Memory B cell (primary cell): ENCODE measurements around the gene MYL4.
"Not testable (repeated sequence)": the region's sequence is repeated elsewhere in the genome, so short reads cannot be mapped to it uniquely, and the experiment has no call there.

ENCODE experiments used
- ATAC-seq: fragments of 150-1000 bp; cut with Tn5 transposase; 2 replicates; pipeline ENCODE4 v1.10.0; 2021; ENCODE audit warnings: low read depth, mild to moderate bottlenecking, moderate library complexity
- DNase-seq, 2 donors: peaks; one replicate each; pipeline ENCODE4 v3.0.0; 2022; ENCODE audit warnings: low spot score in 2 of 2
- H3K27ac Mint-ChIP-seq: one replicate; pipeline ENCODE4 v1.8.0; 2022; ENCODE audit warnings: mild to moderate bottlenecking, moderate library complexity, mixed read lengths
- H3K27me3 Mint-ChIP-seq: one replicate; pipeline ENCODE4 v1.8.0; 2022; ENCODE audit warnings: mixed read lengths
- H3K36me3 Mint-ChIP-seq: one replicate; pipeline ENCODE4 v1.8.0; 2022; ENCODE audit warnings: mild to moderate bottlenecking, mixed read lengths
- H3K4me1 Mint-ChIP-seq: one replicate; pipeline ENCODE4 v1.8.0; 2022; ENCODE audit warnings: mixed read lengths
- H3K4me3 Mint-ChIP-seq: one replicate; pipeline ENCODE4 v1.8.0; 2022; ENCODE audit warnings: mild to moderate bottlenecking, moderate library complexity, mixed read lengths
- H3K9me3 Mint-ChIP-seq: one replicate; pipeline ENCODE4 v1.8.0; 2022; ENCODE audit warnings: mixed read lengths

The MYL4 gene

DNA sequence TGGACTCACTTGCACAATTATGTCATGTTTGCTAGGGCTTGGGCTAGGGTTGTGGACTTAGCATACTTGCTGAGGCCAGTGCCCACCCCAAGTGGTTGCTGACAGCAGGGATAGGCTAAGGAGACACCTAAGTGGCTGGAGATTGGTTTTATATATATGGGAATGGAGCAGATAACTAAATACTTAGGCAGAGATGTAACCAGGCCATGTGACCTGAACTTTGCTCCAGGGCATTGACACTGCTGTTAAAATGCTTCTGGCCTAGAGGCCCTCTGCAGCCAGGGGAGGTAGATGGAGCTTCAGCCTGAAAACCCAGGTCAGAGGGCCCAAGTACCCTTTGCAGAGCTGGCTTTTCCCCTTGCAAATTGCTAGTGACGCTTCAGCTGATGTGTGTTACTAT lies 43.1 kb downstream of the MYL4 start:
- Mint-ChIP-seq H3K9me3 (no peaks in the 10 kb centered on the region), H3K4me1 (peaks cover 11% of the 10 kb centered on the region), H3K27ac (no peak overlapping the region), H3K27me3 (peaks cover 1% of the 10 kb centered on the region), H3K36me3 (no peaks in the 10 kb centered on the region), H3K4me3 (peak overlapping the region; percentile 35)
- DNase-seq = no peak
- no peak for ATAC-seq

DNA sequence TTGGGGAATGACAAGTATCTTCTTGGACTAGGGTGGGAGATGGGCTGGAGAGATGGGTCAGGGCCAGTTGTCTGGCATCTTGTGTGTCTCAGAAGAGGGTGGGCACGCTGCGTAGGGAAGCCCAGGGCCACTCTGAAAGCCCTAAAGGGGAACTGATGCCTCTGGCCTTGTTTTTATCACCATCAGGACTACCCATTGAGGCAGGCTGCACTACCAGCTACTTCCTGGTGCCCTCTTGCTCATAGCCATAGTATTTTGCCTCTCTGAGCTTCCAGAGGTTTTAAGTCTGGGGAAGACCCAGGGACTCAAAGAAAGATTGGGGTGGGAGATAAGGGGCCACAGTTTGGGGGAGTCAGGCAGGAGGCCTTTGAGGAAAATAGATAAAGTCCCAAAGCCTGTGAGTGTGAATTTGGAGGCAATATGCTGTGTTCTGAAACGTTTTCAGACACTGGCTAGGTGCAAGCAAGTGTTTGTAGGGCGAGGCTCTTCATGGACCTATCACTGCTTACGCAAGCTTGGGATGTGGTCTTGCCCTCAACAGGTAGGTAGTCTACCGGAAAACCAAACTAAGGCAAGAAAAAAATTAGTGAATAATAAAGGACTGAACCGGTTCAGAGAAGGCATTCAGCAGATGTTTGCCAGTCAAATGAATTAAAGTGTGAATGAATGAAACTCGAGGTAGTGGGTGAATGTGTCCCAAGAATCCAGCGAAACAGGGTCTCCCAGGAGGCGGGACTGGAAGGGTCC lies 43.8 kb downstream of the MYL4 start:
- no peak for DNase-seq
- Mint-ChIP-seq H3K9me3 (no peaks in the 10 kb centered on the region), H3K4me3 (peak overlapping the region; percentile 93), H3K4me1 (peaks cover 11% of the 10 kb centered on the region), H3K27ac (no peak overlapping the region), H3K36me3 (no peaks in the 10 kb centered on the region), H3K27me3 (peaks cover 1% of the 10 kb centered on the region)
- ATAC-seq = no peak

DNA sequence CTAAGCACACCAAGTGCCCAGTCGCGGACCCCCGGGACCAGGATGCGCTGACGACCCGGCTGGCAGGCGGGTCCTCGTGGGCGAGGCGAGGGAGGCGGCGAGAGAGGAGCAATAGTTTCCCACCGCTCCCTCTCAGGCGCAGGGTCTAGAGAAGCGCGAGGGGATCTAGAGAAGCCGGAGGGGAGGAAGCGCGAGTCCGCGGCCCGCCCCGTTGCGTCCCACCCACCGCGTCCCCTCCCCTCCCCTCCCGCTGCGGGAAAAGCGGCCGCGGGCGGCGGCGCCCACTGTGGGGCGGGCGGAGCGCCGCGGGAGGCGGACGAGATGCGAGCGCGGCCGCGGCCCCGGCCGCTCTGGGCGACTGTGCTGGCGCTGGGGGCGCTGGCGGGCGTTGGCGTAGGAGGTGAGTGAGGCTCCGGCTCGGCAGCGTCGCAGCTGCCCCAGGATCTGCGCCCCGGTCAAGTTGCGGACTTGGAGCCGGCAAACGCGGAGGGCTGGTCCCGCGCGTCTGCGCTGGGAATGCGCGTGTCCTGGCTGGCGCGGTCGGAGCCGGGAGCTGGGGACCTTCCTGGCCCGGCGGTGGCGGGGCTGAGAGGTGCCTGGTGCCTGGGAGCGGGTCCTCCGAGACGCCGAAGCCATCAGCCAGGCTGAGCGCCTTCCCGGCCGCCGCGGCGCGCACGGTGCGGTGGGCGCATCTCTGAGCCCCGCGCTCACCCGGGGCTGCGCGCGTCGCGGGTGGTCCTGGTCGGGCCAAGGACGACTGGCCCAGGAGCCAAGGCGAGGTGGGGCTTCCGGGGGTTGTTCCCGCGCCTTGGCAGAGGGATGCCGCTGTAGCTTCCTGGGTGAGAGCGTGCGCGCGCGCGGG lies 44.6 kb downstream of the MYL4 start, which contains the start of gene ITGB3:
Gene ITGB3, plus strand, starts transcription at position 287 of the 862 bp plus-strand sequence. Its CDS starts 35 bp downstream, at position 322.
- no peaks in the 10 kb centered on the region for H3K36me3 Mint-ChIP-seq
- H3K4me3 Mint-ChIP-seq = peak within 1 kb of the TSS; percentile 93
- H3K27me3 Mint-ChIP-seq = peaks cover 1% of the 10 kb centered on the region
- peak within 1 kb of the TSS; percentile 57 for H3K27ac Mint-ChIP-seq
- peak; percentile 98 for ATAC-seq
- H3K9me3 Mint-ChIP-seq = no peaks in the 10 kb centered on the region
- H3K4me1 Mint-ChIP-seq = peaks cover 11% of the 10 kb centered on the region
- DNase-seq = peak; percentile 73 to 79

DNA sequence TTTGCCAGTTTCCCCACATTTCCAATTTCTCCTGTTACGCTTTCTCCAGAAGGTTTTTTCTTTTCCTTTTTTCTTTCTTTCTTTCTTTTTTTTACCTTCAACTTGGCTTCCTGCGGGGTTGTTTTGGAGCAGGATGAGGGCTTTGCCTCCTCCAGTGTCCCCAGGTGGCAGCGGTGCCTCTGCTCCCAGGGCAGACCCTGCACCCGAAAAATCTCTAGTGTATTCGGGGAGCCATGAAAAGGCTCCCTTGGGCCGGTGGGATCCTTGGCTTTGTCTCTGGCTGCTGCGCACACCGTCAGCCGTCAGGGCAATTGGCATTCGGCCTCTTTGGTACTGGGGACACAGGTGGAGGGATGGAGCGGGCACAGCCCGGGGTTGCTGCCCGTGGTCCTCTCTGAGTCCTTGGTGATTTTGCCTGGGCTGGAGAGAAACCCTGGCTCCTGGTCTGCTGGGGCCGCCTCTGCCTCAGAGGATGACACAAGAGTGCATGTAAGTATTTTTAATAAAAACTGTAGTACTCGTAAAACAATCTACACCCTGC lies 45.3 kb downstream of the MYL4 start:
- ATAC-seq = no peak
- Mint-ChIP-seq H3K4me3 (peak overlapping the region; percentile 93), H3K27me3 (peaks cover 1% of the 10 kb centered on the region)

DNA sequence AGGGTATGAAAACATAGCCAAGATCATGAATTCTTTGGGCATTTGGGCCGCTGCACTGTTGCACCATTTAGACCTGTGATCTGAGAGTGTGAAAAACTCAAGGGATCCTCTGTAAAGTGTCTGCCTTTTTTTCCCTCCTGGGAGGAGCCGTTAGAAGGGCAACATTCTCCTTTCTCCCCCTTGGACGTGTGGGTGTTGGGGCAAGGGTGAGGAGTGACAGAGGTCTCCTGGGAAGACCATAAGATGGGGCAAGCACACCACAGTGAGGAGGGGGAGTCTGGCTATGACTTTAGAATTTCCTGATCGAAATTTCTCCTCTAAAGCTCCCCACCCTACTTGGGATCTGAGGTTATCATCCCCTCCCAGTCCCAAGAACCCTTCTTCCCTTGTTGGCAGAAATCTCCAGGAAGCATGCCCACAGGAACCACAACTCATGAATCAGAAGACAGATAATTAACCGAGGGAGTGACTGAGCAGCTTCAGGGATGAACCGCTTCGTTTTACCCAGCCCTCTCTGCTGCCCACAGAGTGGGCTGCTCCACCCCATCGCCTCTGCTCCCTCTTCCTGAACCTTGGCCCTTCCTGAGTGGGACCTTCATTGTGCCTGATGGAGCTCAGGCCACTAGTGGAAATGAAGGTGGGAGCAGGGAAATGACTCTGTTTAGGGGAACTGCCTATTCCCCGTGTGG lies 48.6 kb downstream of the MYL4 start:
- H3K4me1 Mint-ChIP-seq = peaks cover 16% of the 10 kb centered on the region
- no peak overlapping the region for H3K4me3 Mint-ChIP-seq
- no peak for ATAC-seq
- H3K27me3 Mint-ChIP-seq = peaks cover 1% of the 10 kb centered on the region
- H3K9me3 Mint-ChIP-seq = no peaks in the 10 kb centered on the region
- no peak for DNase-seq
- no peak overlapping the region for H3K27ac Mint-ChIP-seq
- no peaks in the 10 kb centered on the region for H3K36me3 Mint-ChIP-seq

More for the DNA sequence above, 45.3 kb downstream of the MYL4 start:
- Mint-ChIP-seq H3K4me1 (peaks cover 11% of the 10 kb centered on the region), H3K27ac (peak overlapping the region; percentile 57), H3K9me3 (no peaks in the 10 kb centered on the region), H3K36me3 (no peaks in the 10 kb centered on the region)
- peak in 1 of 2 donors; percentile 21 for DNase-seq

DNA sequence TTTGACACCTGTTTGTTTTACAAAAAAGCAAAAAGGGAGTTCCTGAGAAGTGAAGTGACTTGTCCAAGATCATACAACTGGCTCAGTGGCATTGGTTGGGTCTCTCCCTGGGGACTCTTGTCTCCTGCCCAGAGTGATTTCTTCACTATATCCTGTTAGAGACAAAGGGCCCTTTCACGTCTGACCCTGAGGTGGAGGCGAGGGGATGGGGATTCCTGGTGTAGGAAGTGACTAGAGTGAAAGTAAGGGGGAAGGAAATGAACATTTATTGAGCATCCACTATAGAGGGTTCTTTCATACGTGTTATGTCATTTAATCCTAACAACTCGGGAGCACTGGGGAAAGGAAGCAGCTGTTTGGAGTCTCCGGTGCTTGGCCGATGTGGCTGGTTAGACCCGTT lies 53.4 kb downstream of the MYL4 start:
- H3K36me3 Mint-ChIP-seq = no peaks in the 10 kb centered on the region
- H3K9me3 Mint-ChIP-seq = no peaks in the 10 kb centered on the region
- no peaks in the 10 kb centered on the region for H3K27me3 Mint-ChIP-seq
- no peak for DNase-seq
- H3K27ac Mint-ChIP-seq = no peak overlapping the region
- no peak for ATAC-seq
- H3K4me1 Mint-ChIP-seq = peaks cover 19% of the 10 kb centered on the region
- H3K4me3 Mint-ChIP-seq = no peak overlapping the region

DNA sequence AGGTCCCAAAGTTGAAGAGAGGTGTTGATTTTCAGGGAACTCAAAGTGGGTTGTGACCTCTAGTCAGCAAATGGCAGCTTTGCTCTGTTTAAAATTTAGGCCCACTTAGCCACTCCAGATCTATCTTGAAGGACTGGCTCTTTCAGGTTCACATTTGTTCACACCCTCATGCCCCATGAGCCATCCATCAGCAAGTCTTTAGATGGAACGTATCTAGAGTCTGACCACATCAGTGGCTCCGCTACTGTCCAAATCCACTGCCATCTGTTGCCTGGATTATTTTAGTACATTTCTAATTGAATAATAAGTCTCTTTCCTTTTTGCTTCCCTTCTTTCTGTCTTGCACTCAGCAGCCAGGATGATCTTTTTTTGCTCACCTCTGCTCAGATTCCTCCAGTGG lies 55.0 kb downstream of the MYL4 start:
- Mint-ChIP-seq H3K27me3 (no peaks in the 10 kb centered on the region), H3K9me3 (no peaks in the 10 kb centered on the region), H3K4me3 (no peak overlapping the region), H3K27ac (no peak overlapping the region), H3K36me3 (peaks cover 2% of the 10 kb centered on the region), H3K4me1 (peaks cover 19% of the 10 kb centered on the region)
- ATAC-seq (no peak), DNase-seq (no peak)

DNA sequence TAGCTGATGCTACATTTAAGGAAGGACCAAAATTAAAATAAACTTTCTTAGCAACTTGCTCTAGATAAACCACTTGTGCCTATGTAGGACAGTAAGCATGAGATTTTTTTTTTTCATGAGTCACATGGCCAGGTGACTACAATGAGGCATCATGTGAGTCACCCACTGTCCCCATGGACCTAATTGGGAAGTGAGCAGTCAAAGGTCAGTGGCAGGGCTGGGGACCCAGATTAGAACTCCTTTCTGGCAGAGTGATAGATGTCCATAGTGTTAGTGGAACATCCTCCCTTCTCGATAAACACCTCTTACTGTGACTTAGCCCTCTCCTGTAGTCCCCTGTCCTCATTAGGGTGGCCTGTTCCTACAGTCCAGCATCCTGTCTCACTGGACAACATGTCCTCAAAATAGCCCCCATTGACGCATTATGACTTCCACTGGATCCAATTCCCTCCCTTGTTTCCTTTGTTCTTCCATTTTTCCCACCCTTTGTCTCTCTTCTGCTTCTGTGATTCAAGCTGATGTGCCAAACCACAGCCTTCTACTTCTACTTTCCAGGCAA lies 56.9 kb downstream of the MYL4 start:
- Mint-ChIP-seq H3K27me3 (no peaks in the 10 kb centered on the region), H3K36me3 (peaks cover 7% of the 10 kb centered on the region), H3K27ac (no peak overlapping the region), H3K9me3 (peaks cover 6% of the 10 kb centered on the region), H3K4me1 (peaks cover 21% of the 10 kb centered on the region), H3K4me3 (no peak overlapping the region)
- DNase-seq = no peak
- ATAC-seq = no peak

DNA sequence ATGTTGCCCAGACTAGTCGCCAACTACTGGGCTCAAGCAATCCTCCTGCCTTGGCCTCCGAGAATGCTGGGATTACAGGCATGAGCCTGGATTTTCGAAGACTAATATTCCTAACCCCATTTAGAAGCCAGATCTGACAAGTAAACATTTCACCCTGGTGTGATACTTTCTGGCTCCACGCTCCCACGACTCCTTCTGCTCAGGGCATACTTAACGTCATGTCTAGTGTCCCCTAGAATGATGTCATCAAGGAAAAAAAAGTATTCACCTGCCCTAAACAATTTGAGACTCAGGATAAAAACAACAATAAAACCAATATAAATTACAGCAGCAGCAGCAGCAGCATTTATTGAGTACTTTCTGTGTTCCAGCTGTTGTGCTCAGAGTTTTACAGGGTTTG lies 57.6 kb downstream of the MYL4 start:
- peaks cover 6% of the 10 kb centered on the region for H3K9me3 Mint-ChIP-seq
- DNase-seq = no peak
- peaks cover 21% of the 10 kb centered on the region for H3K4me1 Mint-ChIP-seq
- H3K27ac Mint-ChIP-seq = no peak overlapping the region
- peaks cover 7% of the 10 kb centered on the region for H3K36me3 Mint-ChIP-seq
- H3K27me3 Mint-ChIP-seq = no peaks in the 10 kb centered on the region
- ATAC-seq = no peak
- no peak overlapping the region for H3K4me3 Mint-ChIP-seq

DNA sequence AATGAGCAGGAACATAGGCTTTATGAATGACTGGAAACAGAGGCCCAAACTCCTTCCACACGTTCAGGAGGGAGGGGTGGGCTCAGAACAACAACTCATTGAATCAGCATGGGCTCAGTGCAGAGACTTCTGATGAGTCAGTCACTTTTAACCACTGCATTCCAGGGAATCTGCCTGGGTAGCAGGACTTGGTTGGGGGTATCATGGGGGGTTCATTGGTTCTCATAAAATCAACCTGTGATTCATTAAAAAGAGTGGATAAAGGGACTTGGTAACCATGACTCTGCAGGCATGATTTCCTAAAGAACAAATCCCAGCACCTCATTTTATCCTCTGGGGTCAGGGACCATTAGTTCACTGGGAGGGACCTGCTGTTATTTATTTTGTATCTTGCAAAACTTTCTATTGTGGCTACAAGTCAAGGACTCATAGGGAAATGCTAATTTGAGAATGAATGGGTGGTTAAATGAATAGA lies 58.2 kb downstream of the MYL4 start:
- Mint-ChIP-seq H3K4me3 (no peak overlapping the region), H3K9me3 (peaks cover 6% of the 10 kb centered on the region), H3K27me3 (no peaks in the 10 kb centered on the region), H3K4me1 (peaks cover 20% of the 10 kb centered on the region), H3K27ac (no peak overlapping the region), H3K36me3 (peaks cover 7% of the 10 kb centered on the region)
- ATAC-seq (no peak), DNase-seq (no peak)

DNA sequence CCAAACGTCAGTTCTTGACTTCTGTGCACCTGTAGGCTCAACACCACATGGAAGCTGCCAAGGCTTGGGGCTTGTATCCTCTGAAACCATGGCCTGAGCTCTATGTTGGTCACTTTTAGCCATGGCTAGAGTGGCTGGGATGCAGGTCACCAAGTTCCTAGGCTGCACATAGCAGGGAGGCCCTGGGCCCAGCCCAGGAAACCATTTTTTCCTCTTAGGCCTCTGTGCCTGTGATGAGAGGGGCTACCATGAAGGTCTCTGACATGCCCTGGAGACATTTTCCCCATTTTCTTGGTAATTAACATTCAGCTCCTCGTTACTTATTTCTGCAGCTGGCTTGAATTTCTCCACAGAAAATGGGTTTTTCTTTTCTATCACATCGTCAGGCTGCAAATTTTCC lies 59.8 kb downstream of the MYL4 start:
- H3K9me3 Mint-ChIP-seq, H3K27ac Mint-ChIP-seq, H3K36me3 Mint-ChIP-seq, DNase-seq, H3K4me3 Mint-ChIP-seq, H3K27me3 Mint-ChIP-seq, ATAC-seq: not testable (repeated sequence)
- peaks cover 11% of the 10 kb centered on the region for H3K4me1 Mint-ChIP-seq

DNA sequence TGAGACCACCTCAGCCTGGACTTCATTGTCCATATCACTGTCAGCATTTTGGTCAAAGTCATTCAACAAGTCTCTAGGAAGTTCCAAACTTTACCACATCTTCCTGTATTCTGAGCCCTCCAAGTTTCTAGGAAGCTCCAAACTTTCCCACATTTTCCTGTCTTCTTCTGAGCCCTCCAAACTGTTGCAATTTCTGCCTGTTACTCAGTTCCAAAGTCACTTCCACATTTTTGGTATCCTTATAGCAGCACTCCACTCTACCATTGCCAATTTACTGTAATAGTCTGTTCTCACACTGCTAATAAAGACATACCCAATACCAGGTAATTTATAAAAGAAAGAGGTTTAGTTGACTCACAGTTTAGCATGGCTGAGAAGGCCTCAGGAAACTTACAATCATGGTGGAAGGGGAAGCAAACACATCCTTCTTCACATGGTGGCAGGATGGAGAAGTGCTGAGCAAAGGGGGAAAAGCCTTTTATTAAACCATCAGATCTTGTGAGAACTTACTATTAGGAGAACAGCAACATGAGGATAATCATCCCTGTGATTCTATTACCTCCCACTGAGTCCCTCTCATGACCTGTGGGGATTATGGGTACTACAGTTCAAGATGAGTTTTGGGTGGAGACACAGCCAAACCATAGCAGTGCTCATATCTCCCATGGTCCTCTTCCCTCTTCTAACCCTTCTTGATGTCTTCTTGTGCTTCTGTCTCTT lies 60.6 kb downstream of the MYL4 start:
- H3K4me1 Mint-ChIP-seq, DNase-seq, H3K27me3 Mint-ChIP-seq, ATAC-seq, H3K27ac Mint-ChIP-seq, H3K4me3 Mint-ChIP-seq, H3K36me3 Mint-ChIP-seq, H3K9me3 Mint-ChIP-seq: not testable (repeated sequence)
